ENCODE measurements around the gene TMEM63C.

GRCh38 chr14:77278461-77279230 lies 97.0 kb downstream of the TMEM63C start:
- no peak for TF ChIP-seq POLR2A (IDR thresholded peaks at IDR 0.05)
- no peak for TF ChIP-seq CTCF (IDR thresholded peaks at IDR 0.05)
